Upper lobe of left lung (tissue), 6 donors: ENCODE results near the gene RRP9. TPM values are rescaled to one million over a fixed set of nuclear protein-coding genes. Genes with fewer than 3 reads are reported as not detected.

Experiments
- ATAC-seq, 2 donors: fragments of 200-7000 bp; cut with Tn5 transposase; one replicate each; pipeline ENCODE4 v1.9.1; 2022; ENCODE audit warnings: mild to moderate bottlenecking in 2 of 2, moderate library complexity in 2 of 2; ENCODE audit not compliant: low FRiP score in 2 of 2
- DNase-seq, 2 donors: peaks; one replicate each; pipeline ENCODE4 v3.0.0-alpha.2; 2019 to 2020
- H3K27ac ChIP-seq, 4 donors: fragments of 200-600 bp; sonication (generic); one replicate each; pipeline ENCODE4 v1.5.1; 2016 to 2019
- H3K27me3 ChIP-seq, 4 donors: fragments of 200-600 bp; sonication (generic); one replicate each; pipeline ENCODE4 v1.5.1; 2017 to 2019
- H3K36me3 ChIP-seq, 4 donors: fragments of 200-600 bp; sonication (generic); one replicate each; pipeline ENCODE4 v1.5.1; 2016 to 2019
- H3K4me1 ChIP-seq, 4 donors: fragments of 200-600 bp; sonication (generic); one replicate each; pipeline ENCODE4 v1.5.1; 2018 to 2019
- H3K4me3 ChIP-seq, 4 donors: fragments of 200-600 bp; sonication (generic); one replicate each; pipeline ENCODE4 v1.5.1; 2017 to 2019; ENCODE audit warnings: mild to moderate bottlenecking in 2 of 4, moderate library complexity in 1 of 4
- H3K9me3 ChIP-seq, 4 donors: fragments of 200-600 bp; sonication (generic); one replicate each; pipeline ENCODE4 v1.5.1; 2018 to 2019
- CTCF ChIP-seq, 6 experiments: fragments of 450-650 bp in 4 of 6; fragments of 200-600 bp in 2 of 6; sonication (generic) in 2 of 6; IDR thresholded peaks; one replicate each; pipeline ENCODE4 v1.5.1; 2016 to 2019; ENCODE audit warnings: antibody characterized with exemption in 6 of 6
- EP300 ChIP-seq, 4 donors: sonication (generic); formaldehyde crosslinking; IDR thresholded peaks; one replicate each; pipeline ENCODE4 v1.5.1; 2017; ENCODE audit warnings: antibody characterized with exemption in 4 of 4, control low read depth in 2 of 4
- POLR2A ChIP-seq, 4 donors: fragments of 450-650 bp; IDR thresholded peaks; one replicate each; pipeline ENCODE4 v1.5.1; 2016 to 2017; ENCODE audit warnings: antibody characterized with exemption in 4 of 4, mild to moderate bottlenecking in 2 of 4
- POLR2AphosphoS5 ChIP-seq, 2 donors: sonication (generic); formaldehyde crosslinking; IDR thresholded peaks; one replicate each; pipeline ENCODE4 v1.5.1; 2017; ENCODE audit warnings: antibody characterized with exemption in 2 of 2
- WGBS, 2 donors: methylation state at CpG; one replicate each; pipeline ENCODE4 v1.1.5; 2017 to 2018; 5-methylcytosine and 5-hydroxymethylcytosine counted together
- total RNA-seq, 6 donors: library from RNA; depleted of rRNA in 4 of 6; stranded (reverse); fragments of >200 nt in 4 of 6; gene quantifications; one replicate each; pipeline versions ENCODE4 v1.1.0 to v1.2.1, GENCODE V29; 2016 to 2021
- donor health status: DM: no; HTN: no; CAD: no; lungs with moderate emphysema.
- donor health status: DM: no; HTN: yes; CAD: no; lungs with severe emphysema.

RRP9 gene
- total RNA-seq, 6 donors from 2014 or later: 10.7 to 30.4 (median 19.8) TPM

GRCh38 chr3:51944451-51945021 is 2.8 kb upstream of the RRP9 start:
- Histone ChIP-seq H3K9me3 (no peaks in the 10 kb centered on the region), H3K4me3 (no peak overlapping the region), H3K27me3 (no peaks in the 10 kb centered on the region), H3K4me1 (peaks cover 28 to 35% (median 31%) of the 10 kb centered on the region in 4 donors), H3K36me3 (peaks cover 0 to 17% (median 2%) of the 10 kb centered on the region in 4 donors), H3K27ac (no peak overlapping the region)
- TF ChIP-seq EP300 (IDR thresholded peaks at IDR 0.05): no peak
- DNase-seq (no peak), ATAC-seq (no peak)
- 86 to 88% methylated on average over 6 to 10 of the region's 11 CpGs for WGBS, 2 donors

- ATAC-seq: no peak
- Histone ChIP-seq H3K9me3 (no peaks in the 10 kb centered on the region), H3K4me3 (peak overlapping the region in 2 of 4 donors; percentile 61 to 87), H3K4me1 (peaks cover 28 to 36% (median 31%) of the 10 kb centered on the region in 4 donors), H3K36me3 (peaks cover 0 to 16% (median 2%) of the 10 kb centered on the region in 4 donors), H3K27ac (peak overlapping the region; percentile 90 to 94 (median 93)), H3K27me3 (no peaks in the 10 kb centered on the region)
- DNase-seq: no peak
- WGBS, 2 donors: 91 to 98% methylated on average over 7 to 17 of the region's 21 CpGs
- TF ChIP-seq CTCF (IDR thresholded peaks at IDR 0.05): no peak
- no peak for TF ChIP-seq POLR2A (IDR thresholded peaks at IDR 0.05)
- TF ChIP-seq EP300 (IDR thresholded peaks at IDR 0.05): no peak
- TF ChIP-seq POLR2AphosphoS5 (IDR thresholded peaks at IDR 0.05): no peak
Measured at GRCh38 chr3:51943451-51944391, 2.0 kb upstream of the RRP9 start.

GRCh38 chr3:51942603-51943450 is 1.1 kb upstream of the RRP9 start:
- H3K4me1 ChIP-seq: peaks cover 28 to 36% (median 31%) of the 10 kb centered on the region in 4 donors
- H3K27ac ChIP-seq: peak overlapping the region; percentile 90 to 94 (median 93)
- H3K4me3 ChIP-seq: peak overlapping the region; percentile 33 to 91 (median 74)
- WGBS, 2 donors: 26% methylated on average over 11 to 17 of the region's 17 CpGs
- peaks cover 2 to 25% (median 7%) of the 10 kb centered on the region in 4 donors for H3K36me3 ChIP-seq
- peak in 2 of 4 donors; percentile 19 to 39 for TF ChIP-seq POLR2A (IDR thresholded peaks at IDR 0.05)
- peak; percentile 62 to 78 for TF ChIP-seq POLR2AphosphoS5 (IDR thresholded peaks at IDR 0.05)
- TF ChIP-seq EP300 (IDR thresholded peaks at IDR 0.05): no peak
- DNase-seq: peak in 1 of 2 donors; percentile 66
- H3K9me3 ChIP-seq: no peaks in the 10 kb centered on the region
- peak; percentile 54 to 73 for ATAC-seq
- no peaks in the 10 kb centered on the region for H3K27me3 ChIP-seq

GRCh38 chr3:51941463-51941797 is 274 bp downstream of the RRP9 start:
- TF ChIP-seq POLR2A (IDR thresholded peaks at IDR 0.05) (peak in 1 of 4 donors; percentile 43), EP300 (IDR thresholded peaks at IDR 0.05) (no peak)
- peaks cover 28 to 36% (median 31%) of the 10 kb centered on the region in 4 donors for H3K4me1 ChIP-seq
- no peaks in the 10 kb centered on the region for H3K27me3 ChIP-seq
- peak overlapping the region; percentile 61 to 91 (median 79) for H3K4me3 ChIP-seq
- H3K36me3 ChIP-seq: peaks cover 12 to 39% (median 18%) of the 10 kb centered on the region in 4 donors
- H3K27ac ChIP-seq: peak overlapping the region; percentile 41 to 77 (median 74)
- no peaks in the 10 kb centered on the region for H3K9me3 ChIP-seq
- ATAC-seq: no peak
- WGBS, 2 donors: 0 to 1% methylated on average over 15 to 17 of the region's 20 CpGs
- no peak for DNase-seq

- TF ChIP-seq EP300 (IDR thresholded peaks at IDR 0.05): no peak
- no peak for TF ChIP-seq POLR2AphosphoS5 (IDR thresholded peaks at IDR 0.05)
- TF ChIP-seq CTCF (IDR thresholded peaks at IDR 0.05): no peak
- TF ChIP-seq POLR2A (IDR thresholded peaks at IDR 0.05): no peak
- DNase-seq (peak in 1 of 2 donors; percentile 22), ATAC-seq (no peak)
- Histone ChIP-seq H3K4me1 (peaks cover 28 to 36% (median 31%) of the 10 kb centered on the region in 4 donors), H3K36me3 (peaks cover 18 to 42% (median 23%) of the 10 kb centered on the region in 4 donors), H3K27ac (peak overlapping the region; percentile 41 to 77 (median 74)), H3K27me3 (no peaks in the 10 kb centered on the region), H3K9me3 (no peaks in the 10 kb centered on the region), H3K4me3 (peak overlapping the region; percentile 61 to 91 (median 79))
- WGBS, 2 donors: 35 to 37% methylated on average over 11 to 13 of the region's 13 CpGs
Measured at GRCh38 chr3:51940648-51941462, 849 bp downstream of the RRP9 start.
